T-helper 2 cell (primary cell): ENCODE measurements around the gene PAK3.
A peak's percentile ranks its signal among the peaks of the same experiment; 100 is the strongest.

ENCODE experiments used
- DNase-seq, 5 experiments: peaks; one replicate each; pipeline versions ENCODE4 v3.0.0 to v3.0.0-alpha.2; 2012 to 2022
- total RNA-seq, 2 donors: gene quantifications; one replicate each; lab custom pipeline; 2026; lab: John Stamatoyannopoulos, UW

PAK3 gene
- total RNA-seq, result 3.4 to 5.3 reads per million in 2 donors

DNA sequence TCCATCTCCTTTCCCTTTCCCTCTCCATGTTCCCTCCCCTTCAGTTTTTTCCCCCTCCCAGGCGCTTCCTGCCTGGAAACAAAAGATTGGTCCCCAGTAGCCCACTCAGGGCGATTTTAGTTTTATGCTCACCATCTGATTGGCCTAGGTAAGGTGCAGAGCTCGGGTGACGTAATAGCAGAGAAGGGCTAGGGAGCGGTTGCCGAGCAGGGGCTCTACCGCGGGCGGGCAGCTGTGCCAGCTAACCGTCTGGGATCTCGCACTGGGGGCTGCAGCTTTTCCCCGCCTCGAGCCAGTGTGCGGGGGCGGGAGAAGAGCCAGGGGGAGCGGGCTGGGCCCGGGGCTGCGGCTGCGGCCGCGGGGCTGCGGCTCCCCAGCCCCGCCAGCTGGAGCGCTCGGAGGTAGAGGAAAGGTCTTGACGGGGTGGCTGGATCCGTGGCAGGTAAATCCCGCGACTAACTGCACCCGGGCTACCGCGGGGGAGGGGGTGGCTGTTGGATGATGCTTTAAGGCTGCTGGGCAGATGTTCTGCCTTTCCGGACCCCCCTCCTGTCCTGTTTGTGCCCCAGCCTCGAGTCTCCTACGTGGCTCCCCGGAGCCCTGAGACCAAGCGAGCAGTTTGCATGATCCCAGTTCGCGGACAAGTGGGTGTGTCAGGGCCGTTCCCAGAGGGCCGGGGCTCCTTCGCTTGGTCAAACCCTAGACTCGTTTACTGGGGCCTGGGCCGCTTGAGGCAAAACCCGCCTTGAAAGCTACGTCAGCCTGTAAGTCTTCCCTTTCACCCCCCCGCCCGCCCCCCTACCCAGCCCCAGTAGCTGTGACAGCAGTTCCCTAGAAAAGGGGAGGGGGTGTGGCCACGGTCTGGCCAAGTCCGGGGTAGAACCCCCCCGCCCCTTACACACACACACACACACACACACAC, at the start of gene PAK3:
Gene PAK3 (plus strand): TSS at position 218 of the 922 bp plus-strand sequence. CDS start 26,913 bp downstream, outside the sequence.
- DNase-seq, result peak; percentile 1 to 49 (median 12)

- DNase-seq, result no peak
These were observed 48.4 kb upstream of the PAK3 start for GRCh38 chrX:111047575-111047974.

DNA sequence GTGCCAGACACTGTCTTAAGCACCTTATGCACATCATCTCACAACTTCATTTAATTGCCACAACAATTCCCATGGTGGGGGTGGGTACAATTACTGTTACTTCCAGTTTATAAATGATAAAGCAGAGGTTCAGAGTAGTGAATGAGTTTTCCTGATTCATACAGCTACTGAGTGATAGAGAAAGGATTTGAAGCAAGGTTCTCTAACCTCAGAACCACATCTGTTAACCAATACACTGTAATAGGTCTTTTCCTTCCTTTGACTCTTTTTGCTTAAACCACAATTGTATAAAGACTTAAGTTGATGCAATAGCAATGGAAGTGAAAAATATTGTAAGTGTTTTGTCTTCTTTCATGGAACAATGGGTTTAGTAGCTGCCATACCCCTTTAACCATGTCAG, 43.5 kb upstream of the PAK3 start:
- peak in 1 of 5 experiments; percentile 15 for DNase-seq

- DNase-seq, result no peak
These were observed 24.3 kb upstream of the PAK3 start for GRCh38 chrX:111071542-111072277.

GRCh38 chrX:111083081-111083480, 12.9 kb upstream of the PAK3 start:
- DNase-seq, result no peak

DNA sequence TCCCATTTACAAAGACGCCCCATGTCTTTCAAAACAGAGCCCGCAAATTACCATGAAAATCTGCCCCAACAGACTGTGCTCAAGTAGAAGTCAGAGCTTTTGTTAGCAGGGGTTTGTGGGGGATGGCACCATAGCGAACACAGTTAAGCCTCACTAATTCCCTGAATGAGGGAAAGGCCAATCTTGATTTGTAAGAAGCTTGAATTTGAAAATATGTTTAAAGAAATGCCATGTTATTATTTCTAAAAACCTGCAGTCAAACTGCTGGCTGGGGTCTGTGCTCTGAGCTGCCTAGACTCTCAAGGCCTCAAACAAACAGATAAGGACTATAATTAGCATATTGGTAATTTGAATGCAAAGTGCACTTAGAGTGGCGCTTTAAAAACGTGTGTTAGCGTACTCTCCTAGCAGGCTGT, 9.4 kb upstream of the PAK3 start:
- no peak for DNase-seq

- no peak for DNase-seq
These were observed 7.4 kb upstream of the PAK3 start for GRCh38 chrX:111088628-111089027.

- DNase-seq, result no peak
These were observed 5.5 kb upstream of the PAK3 start for GRCh38 chrX:111090458-111090857.

DNA sequence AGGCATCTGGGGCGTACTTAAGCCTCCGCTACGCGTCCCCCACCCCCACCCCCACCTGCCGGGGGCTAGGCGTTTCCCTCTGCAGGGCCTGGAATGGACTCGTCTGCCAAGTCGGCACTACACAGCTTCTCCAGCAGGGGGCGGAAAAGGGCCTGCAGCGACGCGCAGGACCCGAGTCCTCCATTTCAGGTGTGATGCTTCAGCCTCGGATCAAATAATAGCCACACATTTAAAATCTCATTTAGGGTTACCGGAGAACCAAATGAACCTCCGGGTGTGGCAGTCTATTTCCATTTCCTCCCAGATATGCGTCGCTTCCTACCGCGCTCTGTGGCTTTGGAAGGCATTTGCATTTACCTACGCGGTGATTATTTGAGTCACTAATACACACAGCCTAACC, 2.9 kb downstream of the PAK3 start:
- peak; percentile 30 to 80 (median 42) for DNase-seq

DNA sequence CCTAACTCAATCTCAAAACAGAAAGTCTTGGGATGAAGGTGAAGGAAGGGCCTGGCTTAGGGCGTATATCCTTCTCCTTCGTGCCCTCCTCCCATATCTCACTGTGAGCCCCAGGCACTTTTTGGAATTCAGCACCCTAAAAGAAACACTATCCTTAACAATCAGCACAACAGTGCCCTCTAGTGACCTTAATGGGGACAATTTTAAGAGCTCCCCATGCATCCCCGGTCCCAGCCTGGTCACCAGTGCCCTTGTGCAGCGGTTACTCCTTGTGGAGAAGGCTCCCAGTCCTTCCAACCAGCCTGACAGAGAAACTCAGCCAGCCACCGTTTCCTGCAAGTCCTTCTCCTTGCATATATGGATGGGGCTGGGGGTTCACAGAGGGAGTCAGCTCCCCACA, 4.2 kb downstream of the PAK3 start:
- peak in 2 of 5 experiments; percentile 3 to 45 for DNase-seq

GRCh38 chrX:111101580-111101979, 5.6 kb downstream of the PAK3 start:
- DNase-seq, result no peak

DNA sequence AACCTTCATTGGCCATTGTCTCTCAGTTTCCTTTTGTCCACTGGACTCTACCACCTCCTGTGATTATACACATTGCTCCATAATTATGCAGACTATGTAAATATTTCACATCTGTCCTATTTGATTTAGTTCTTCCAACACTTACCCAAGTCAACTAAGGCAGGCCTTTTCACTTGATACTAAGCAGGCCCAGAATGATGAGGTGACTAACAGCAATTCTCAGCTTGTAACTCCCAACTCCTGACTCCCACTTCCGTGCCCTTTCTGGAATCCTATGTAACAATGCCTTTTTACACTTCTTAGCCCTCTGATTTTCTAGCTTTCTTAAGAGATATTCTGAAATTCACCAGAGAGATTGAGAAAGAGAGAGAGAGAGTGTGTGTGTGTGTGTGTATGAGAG, 6.6 kb downstream of the PAK3 start:
- DNase-seq, result no peak

DNA sequence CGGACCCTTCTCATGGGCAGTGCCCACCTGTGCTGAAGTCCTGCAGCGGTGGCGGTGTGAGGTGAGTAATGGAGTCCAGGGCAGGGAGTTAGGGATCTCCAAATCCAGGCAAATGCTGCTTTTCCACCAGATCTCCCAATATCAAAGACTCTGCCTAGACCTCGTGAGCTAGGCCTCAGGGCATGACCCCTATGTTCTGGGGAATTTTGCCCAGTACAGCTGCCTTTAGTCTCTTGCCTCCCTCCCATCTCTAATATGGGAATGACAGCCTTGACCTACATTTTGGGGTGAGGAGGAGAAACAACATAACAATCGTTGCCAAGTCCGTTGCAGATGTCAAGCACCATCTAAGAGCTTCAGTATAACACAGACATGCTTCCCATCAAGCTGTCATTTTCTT, 7.3 kb downstream of the PAK3 start:
- no peak for DNase-seq

GRCh38 chrX:111110098-111110775, 14.2 kb downstream of the PAK3 start:
- DNase-seq, result no peak

GRCh38 chrX:111114806-111115205, 18.8 kb downstream of the PAK3 start:
- DNase-seq, result no peak

GRCh38 chrX:111116666-111117065, 20.7 kb downstream of the PAK3 start:
- peak in 1 of 5 experiments; percentile 73 for DNase-seq

- no peak for DNase-seq
These were observed 23.4 kb downstream of the PAK3 start for GRCh38 chrX:111119341-111119740.

- DNase-seq, result peak in 1 of 5 experiments; percentile 50
These were observed 27.1 kb downstream of the PAK3 start for GRCh38 chrX:111123125-111123524.

DNA sequence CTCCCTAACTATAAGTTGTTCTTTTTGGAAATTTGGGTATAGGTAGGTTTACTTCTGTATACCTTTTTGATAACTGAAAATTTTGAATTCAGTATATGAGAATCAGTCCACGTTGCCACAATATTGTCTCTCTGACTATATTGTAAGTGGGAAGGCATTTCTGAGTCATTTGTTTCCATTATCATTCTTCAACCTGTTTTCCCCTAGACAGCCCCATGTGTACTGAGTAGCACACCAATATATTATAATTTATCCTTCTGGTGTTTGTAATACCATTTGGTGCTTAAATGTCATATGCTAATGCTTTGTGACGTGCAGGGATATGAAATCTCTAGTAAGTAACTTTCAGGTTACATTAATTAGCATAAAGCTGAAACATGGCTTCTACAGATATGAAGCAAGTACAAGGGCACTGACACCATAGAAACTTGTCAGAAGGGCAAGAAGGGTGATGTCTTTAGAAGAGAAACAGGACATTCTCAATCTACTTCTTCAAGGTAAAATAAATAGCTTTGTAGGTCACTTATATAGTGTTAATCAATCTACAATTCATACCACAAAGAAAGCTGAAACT, 27.7 kb downstream of the PAK3 start:
- DNase-seq, result peak in 1 of 5 experiments; percentile 34

DNA sequence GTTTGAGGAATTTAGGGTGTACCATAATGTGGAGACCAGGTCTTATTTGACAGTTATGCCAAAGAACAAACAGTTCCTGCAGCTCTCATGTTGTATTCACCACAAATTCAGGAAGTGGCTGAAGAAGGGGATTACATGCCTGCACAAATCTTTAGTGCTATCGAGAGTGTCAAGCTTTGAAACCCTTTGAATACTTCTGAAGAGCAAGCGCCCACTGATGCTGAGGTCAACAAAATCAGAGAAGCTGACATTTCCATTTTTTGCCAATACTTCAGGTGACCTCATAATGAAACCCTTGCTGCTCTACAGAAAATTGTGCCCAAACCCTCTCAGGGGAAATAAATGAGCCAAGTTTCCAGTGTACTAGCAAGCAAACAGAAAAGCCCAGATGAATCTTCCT, 28.4 kb downstream of the PAK3 start:
- DNase-seq, result peak in 1 of 5 experiments; percentile 54

GRCh38 chrX:111127038-111127437, 31.0 kb downstream of the PAK3 start:
- DNase-seq, result no peak

DNA sequence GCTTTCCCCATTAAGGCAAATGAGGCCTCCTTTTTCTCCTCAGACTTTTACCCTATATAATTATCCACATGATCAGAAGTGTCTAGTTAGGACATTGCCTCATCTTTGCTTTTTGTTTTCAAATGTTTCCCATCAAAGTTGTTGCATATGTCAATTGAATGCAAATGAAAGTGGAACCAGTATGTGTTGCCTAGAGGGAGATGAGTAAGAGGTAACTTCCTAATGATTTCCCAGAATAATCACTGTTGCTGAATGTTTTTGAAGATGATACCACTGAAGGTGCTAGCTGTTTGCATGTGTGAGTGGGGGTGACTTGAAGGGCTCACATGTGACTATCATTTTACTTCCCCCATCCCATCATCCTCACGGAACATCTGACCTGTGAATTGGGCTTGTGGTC, 33.9 kb downstream of the PAK3 start:
- no peak for DNase-seq

GRCh38 chrX:111131572-111131971, 35.6 kb downstream of the PAK3 start:
- no peak for DNase-seq
